HuH-7.5 (cell line): ENCODE results near the gene RABGGTA.

Experiments used
- DNase-seq: peaks from one replicate; pipeline ENCODE4 v3.0.0; 2011; ENCODE audit warnings: low spot score

Gene RABGGTA

GRCh38 chr14:24279301-24280186, 8.1 kb upstream of the RABGGTA start:
- DNase-seq = no peak

DNA sequence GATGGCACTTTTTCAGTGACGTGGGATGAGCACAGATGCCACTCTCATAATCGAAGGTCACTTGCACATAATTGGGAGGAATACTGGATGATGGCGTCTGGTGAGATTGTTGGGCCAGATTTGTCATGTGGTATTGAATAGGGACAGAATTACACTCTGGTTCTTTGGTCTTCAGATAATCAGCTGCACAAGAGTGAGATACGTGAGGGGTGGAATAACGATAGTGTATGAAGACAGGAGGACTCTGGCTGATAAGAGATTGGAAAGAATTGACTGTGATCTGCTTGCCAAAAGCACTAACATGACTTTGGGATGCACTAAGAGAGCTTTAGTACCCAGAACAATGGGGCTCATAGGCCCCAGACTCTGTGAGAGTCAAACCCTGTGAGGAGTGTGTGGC, 7.0 kb upstream of the RABGGTA start:
- DNase-seq = no peak

GRCh38 chr14:24277606-24278321, 6.4 kb upstream of the RABGGTA start:
- DNase-seq = no peak

GRCh38 chr14:24277071-24277470, 5.7 kb upstream of the RABGGTA start:
- DNase-seq = no peak

GRCh38 chr14:24274101-24274543, 2.7 kb upstream of the RABGGTA start:
- no peak for DNase-seq

- no peak for DNase-seq
Measured at GRCh38 chr14:24273422-24273998, 2.1 kb upstream of the RABGGTA start.

- DNase-seq = no peak
Measured at GRCh38 chr14:24272467-24272866, 1.1 kb upstream of the RABGGTA start.

DNA sequence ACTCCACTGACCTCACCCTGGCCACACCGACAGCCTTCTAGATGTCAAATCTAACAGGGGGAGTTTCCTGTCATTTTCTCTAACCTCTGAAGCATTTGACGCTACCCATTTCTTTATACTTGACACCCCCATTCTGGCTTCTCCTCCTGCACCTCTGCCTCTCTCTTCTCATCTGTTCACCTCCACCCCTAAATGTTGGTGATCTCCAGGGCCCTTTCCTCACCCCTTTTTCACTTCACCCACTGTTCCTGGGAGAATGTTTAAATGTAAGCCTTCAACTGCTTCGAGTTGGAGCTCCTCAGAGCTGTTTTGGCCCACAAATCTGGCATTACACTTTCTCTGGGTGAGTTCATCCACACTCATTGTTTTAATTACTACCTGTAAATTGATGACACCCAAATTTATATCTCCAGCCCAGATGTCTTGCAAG, 452 bp upstream of the RABGGTA start:
- no peak for DNase-seq

GRCh38 chr14:24270537-24271133, 762 bp downstream of the RABGGTA start:
- no peak for DNase-seq

DNA sequence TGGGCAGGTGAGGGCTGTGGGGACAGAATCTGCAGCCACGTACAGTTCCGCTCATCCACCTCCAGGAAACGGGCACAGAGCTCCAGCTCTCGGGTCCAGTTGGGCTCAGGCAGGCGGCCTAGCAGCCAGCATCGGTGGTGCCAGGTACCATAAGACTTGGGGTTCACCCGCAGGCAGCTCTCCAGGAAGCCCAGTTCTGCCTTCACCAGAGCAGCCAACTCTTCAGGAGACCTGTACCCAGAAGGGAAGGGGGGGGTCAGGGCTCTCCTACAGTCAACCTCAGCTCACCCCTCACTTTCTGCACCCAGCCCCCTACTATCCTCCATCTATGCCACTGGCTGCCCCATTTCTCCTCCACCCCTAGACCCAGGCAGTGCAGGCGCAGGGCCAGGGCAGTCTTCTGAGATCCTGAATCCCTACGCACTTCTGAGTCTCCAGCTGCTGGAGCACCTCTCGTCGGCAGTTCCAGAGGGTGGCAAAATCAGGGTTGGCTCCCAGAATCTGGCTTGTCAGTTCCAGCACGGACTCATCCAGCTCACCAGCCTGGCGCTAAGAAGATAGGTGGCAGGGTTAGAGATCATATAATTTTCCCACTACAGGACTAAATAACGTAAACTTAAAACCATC, 1.4 kb downstream of the RABGGTA start:
- no peak for DNase-seq

DNA sequence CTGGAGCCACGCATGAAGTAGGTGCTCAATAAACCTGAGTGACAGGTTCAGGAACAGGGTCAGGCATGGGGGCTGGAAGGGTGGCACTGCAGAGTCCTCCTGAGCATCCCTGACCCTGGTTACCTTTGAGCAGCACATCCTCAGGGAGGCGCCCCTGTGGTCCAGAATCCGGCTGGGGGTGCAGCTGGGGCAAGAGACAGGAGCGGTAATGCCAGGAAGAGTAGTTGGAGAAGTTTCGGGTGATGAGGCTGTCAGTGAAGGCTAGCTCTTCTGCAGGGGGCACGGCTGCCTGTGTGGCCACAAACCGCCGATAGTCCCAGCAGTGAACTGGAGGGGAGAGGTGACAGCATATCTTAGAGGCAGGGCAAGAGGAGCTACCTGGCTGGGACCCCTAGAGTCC, 2.0 kb downstream of the RABGGTA start:
- no peak for DNase-seq

DNA sequence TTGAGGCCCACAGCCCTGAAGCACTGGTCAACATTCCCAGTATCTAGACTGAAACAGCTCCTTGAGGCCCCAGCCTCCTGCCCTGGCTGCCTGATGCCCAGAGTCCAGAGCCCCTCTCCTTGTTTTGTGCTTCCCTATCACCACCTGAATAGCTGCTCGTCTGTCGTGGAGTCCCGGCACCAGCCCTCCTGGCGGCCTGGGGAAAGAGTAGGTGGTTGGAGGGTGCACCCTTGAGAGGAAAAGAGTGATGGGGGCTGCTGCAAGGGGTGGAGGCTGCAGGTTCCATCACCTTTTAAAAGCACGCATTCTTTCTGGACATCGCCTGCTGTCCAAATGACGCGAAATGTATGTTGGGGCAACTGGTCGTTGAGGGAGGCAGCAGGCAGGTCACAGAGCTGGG, 3.2 kb downstream of the RABGGTA start:
- DNase-seq = no peak

GRCh38 chr14:24267516-24267915, 3.9 kb downstream of the RABGGTA start:
- DNase-seq = no peak

DNA sequence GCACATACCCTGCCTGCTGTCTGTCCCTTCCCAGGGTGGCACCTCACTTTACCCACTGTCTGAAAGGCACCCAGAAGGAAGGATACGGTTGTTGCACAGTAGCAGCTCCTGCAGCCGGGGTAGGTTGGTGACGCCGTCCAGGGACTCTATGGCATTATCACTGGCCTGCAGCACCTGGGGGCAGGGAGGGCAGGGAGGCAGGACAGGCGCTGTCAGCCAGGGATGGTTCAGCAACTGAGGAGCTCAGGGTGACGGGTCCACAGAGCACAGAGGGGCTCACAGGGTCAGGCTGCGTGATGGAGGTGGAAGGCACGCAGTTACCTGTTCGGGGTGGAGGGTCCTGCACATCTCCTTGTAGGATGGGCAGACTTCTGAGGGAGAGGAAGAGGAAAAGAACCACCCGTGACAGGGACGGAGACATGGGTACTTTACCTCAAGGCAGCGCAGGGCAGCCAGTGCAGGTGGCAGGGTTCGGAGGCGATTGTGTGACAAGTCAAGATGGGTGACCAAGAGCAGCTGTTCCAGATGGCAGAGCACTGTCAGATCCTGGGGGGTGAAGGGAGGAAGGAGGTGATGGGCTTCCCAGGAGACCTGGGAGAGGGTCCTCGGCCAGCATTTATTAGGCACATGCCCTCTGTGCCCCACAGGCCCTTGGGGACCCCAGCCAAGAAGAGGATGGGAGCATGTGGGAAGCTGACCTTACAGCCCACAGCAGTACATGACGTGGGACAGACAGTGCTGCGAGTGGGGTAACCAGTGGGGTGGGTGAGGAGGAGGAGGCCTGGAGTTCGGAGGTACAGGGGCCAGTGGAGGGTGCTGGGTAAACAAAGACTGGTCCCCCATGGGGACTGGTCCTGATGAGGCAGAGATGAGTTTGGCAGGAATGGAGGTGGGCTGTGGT, 4.8 kb downstream of the RABGGTA start:
- DNase-seq = no peak

- DNase-seq = no peak
Measured at GRCh38 chr14:24264298-24264697, 7.1 kb downstream of the RABGGTA start.

GRCh38 chr14:24263848-24264247, 7.5 kb downstream of the RABGGTA start:
- DNase-seq = no peak

GRCh38 chr14:24262821-24263733, 8.3 kb downstream of the RABGGTA start, which contains the start of gene TGM1:
TSS of gene TGM1 (minus strand) at chr14:24263177. CDS start at chr14:24262352, 825 bp downstream.
- no peak for DNase-seq

DNA sequence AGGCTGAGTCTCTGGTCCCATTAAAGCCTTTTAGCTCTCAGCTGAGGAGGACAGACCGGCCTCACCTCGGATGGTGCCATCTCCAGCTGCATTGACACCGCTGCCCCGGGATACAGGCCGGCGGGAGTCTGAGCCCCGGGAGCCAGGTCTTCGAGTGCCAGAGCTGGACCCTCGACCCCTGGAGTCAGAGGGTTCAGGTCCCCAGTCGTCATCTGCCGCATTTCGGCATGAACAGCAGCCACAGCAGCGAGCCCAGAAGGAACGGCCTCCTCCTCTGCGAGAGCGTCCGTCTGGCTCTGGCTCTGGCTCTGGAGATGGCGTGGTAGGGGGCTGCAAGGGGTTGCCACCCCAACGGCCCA, 9.4 kb downstream of the RABGGTA start:
- DNase-seq = no peak

DNA sequence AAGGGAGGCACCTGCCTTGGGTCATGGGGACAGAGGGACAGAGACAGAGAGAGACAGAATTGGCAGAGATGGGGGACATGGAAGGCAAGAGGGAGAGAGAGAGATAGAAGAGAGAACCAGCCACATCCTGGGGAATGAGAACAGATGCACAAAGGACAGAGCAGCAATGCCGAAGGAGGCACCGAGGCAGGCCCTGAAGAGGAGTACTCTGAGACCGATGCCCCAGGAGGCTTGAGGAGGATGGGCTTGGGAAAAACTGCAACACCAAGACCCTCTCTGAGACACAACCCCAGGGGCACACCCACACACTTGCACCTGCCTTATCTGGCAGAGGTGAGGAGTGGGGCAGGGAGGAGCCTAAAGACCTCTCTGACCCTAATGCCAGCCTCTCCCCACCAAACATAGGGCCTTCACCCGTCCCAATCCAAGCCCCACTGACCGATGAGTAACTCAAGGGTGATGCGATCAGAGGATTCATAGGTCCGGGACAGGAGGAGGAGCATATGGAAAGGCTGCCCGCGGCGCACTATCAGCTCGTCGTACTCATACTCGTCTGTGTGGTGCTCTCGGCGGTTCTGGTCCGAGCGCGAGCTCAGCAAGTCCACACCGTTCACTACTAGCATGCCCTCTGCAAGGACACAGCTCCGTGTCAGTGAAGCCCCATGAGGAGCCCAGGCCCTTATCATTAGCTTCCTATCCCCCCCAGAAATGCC, 10.0 kb downstream of the RABGGTA start:
- no peak for DNase-seq
